Measurements from ENCODE around the gene NR3C1. TPM values are rescaled to one million over a fixed set of nuclear protein-coding genes. Genes with fewer than 3 reads are reported as not detected.

The NR3C1 gene
- total RNA-seq, 1 donor from 2014 or later, result 47.8 TPM

DNA sequence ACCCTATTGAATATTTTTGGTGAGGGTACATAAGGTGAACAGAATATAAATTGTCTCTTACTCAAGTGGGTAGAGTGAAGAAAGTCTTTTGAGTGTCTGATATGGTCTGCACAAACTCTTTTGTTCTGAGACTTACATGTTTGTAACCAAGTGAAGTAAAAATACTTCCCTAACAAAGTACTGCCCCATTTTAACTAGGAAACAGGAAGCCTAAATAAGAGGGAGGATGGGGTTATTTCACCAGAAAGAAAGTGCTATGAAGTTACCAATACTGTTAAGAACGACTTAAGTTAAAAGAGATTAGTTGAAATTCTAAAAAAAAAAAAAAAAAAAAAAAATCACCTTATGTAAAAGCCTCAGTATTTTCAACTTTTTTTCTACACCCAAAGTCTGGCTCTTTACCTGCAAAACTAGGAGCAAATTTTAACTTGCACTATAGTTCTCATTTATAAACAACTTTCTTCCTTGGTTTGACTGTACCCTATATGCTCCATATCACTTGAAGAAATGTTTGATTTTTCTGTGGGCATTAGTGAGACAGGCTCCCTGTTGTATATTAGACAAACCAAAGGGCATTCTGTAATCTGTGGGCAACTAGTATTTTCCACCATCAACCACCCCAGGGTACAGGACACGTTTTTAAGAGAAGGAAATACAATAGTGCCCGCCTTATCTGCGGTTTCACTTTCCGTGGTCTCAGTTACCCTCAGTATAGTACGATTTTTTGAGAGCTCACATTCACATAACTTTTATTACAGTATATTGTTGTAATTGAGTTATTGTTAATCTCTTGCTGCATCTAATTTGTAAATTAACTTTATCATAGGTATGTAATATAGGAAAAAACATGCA is 127.7 kb downstream of the NR3C1 start:
- no peak for TF ChIP-seq CTCF (IDR thresholded peaks at IDR 0.05)
- Mint-ChIP-seq H3K9me3 (ENCODE audit: unreplicated experiment) (no peaks in the 10 kb centered on the region), H3K36me3 (ENCODE audit: unreplicated experiment) (peaks cover 20% of the 10 kb centered on the region)

GRCh38 chr5:143274952-143275351 is 128.5 kb downstream of the NR3C1 start:
- Mint-ChIP-seq H3K27ac (ENCODE audit: unreplicated experiment) (no peak overlapping the region), H3K9me3 (ENCODE audit: unreplicated experiment) (peaks cover 4% of the 10 kb centered on the region), H3K4me3 (ENCODE audit: unreplicated experiment) (no peak overlapping the region), H3K27me3 (ENCODE audit: unreplicated experiment) (no peaks in the 10 kb centered on the region), H3K4me1 (ENCODE audit: unreplicated experiment) (no peaks in the 10 kb centered on the region), H3K36me3 (ENCODE audit: unreplicated experiment) (peaks cover 20% of the 10 kb centered on the region)
- DNase-seq (ENCODE audit: extremely low spot score, unreplicated experiment), result no peak
- TF ChIP-seq CTCF (IDR thresholded peaks at IDR 0.05), result no peak

More for the DNA sequence above, 127.7 kb downstream of the NR3C1 start:
- DNase-seq (ENCODE audit: extremely low spot score, unreplicated experiment), result no peak
- H3K27me3 Mint-ChIP-seq (ENCODE audit: unreplicated experiment), result no peaks in the 10 kb centered on the region
- H3K27ac Mint-ChIP-seq (ENCODE audit: unreplicated experiment), result no peak overlapping the region
- H3K4me1 Mint-ChIP-seq (ENCODE audit: unreplicated experiment), result no peaks in the 10 kb centered on the region
- H3K4me3 Mint-ChIP-seq (ENCODE audit: unreplicated experiment), result no peak overlapping the region

DNA sequence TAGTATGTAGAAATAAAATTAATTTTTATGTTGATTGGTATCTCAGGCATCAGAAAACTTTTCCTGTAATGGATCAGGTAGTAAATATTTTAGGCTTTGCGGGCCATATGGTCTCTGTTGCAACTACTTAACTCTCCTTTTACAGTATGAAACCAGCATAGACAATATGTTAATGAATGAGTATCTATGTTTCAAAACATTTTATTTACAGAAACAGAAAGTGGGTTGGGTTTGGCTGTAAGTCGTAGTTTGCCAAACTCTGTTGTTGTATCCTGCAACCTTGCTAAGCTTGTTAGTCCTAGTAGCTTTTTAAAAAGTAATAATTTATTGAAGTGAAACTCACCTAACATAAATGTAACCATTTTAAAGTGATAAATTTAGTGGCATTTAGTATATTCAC is 132.1 kb downstream of the NR3C1 start:
- Mint-ChIP-seq H3K27ac (ENCODE audit: unreplicated experiment) (no peak overlapping the region), H3K27me3 (ENCODE audit: unreplicated experiment) (no peaks in the 10 kb centered on the region), H3K9me3 (ENCODE audit: unreplicated experiment) (peaks cover 38% of the 10 kb centered on the region), H3K4me1 (ENCODE audit: unreplicated experiment) (no peaks in the 10 kb centered on the region), H3K36me3 (ENCODE audit: unreplicated experiment) (peaks cover 10% of the 10 kb centered on the region), H3K4me3 (ENCODE audit: unreplicated experiment) (no peak overlapping the region)
- DNase-seq (ENCODE audit: extremely low spot score, unreplicated experiment), result no peak
- TF ChIP-seq CTCF (IDR thresholded peaks at IDR 0.05), result no peak

DNA sequence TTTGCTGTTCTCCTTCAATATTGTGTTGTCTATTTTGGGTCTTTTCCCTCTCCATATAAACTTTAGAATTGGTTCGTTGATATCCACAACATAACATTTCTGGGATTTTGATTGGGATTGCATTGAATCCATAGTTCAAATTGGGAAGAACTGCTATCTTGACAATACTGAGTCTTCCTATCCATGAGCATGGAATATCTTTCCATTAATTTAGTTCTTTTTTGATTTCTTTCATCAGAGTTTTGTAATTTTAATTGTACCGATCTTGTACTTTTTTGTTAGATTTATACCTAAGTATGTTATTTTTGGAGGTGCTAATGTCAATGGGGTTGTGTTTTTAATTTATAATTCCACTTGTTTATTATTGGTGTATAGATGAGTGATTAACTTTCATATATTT is 135.1 kb downstream of the NR3C1 start:
- TF ChIP-seq CTCF (IDR thresholded peaks at IDR 0.05), result no peak
- Mint-ChIP-seq H3K27ac (ENCODE audit: unreplicated experiment) (no peak overlapping the region), H3K9me3 (ENCODE audit: unreplicated experiment) (peaks cover 46% of the 10 kb centered on the region)

GRCh38 chr5:143267186-143267585 is 136.3 kb downstream of the NR3C1 start:
- H3K27me3 Mint-ChIP-seq (ENCODE audit: unreplicated experiment), result no peaks in the 10 kb centered on the region
- peaks cover 10% of the 10 kb centered on the region for H3K36me3 Mint-ChIP-seq (ENCODE audit: unreplicated experiment)
- peaks cover 47% of the 10 kb centered on the region for H3K9me3 Mint-ChIP-seq (ENCODE audit: unreplicated experiment)
- no peak for TF ChIP-seq CTCF (IDR thresholded peaks at IDR 0.05)
- H3K27ac Mint-ChIP-seq (ENCODE audit: unreplicated experiment), result no peak overlapping the region
- peaks cover 5% of the 10 kb centered on the region for H3K4me1 Mint-ChIP-seq (ENCODE audit: unreplicated experiment)
- H3K4me3 Mint-ChIP-seq (ENCODE audit: unreplicated experiment), result no peak overlapping the region
- DNase-seq (ENCODE audit: extremely low spot score, unreplicated experiment), result no peak

More for the DNA sequence above, 135.1 kb downstream of the NR3C1 start:
- Mint-ChIP-seq H3K4me1 (ENCODE audit: unreplicated experiment) (no peaks in the 10 kb centered on the region), H3K4me3 (ENCODE audit: unreplicated experiment) (no peak overlapping the region), H3K36me3 (ENCODE audit: unreplicated experiment) (peaks cover 10% of the 10 kb centered on the region), H3K27me3 (ENCODE audit: unreplicated experiment) (no peaks in the 10 kb centered on the region)
- no peak for DNase-seq (ENCODE audit: extremely low spot score, unreplicated experiment)

All from osteocyte (in vitro differentiated cells).